Measurements from ENCODE around the gene USP1.

Gene USP1

GRCh38 chr1:62492521-62492920, 55.7 kb downstream of the USP1 start:
- no peak for DNase-seq

- no peak for DNase-seq
Observed at GRCh38 chr1:62493656-62494055, 56.8 kb downstream of the USP1 start.

- no peak for DNase-seq
Observed at GRCh38 chr1:62494137-62494536, 57.3 kb downstream of the USP1 start.

- DNase-seq, result no peak
Observed at GRCh38 chr1:62500210-62500609, 63.4 kb downstream of the USP1 start.

All from activated CD4-positive, alpha-beta T cell treated with anti-CD3 and anti-CD28 coated beads, Interleukin-2, amount 50 U/mL, for 4 hours (primary cell).